ENCODE measurements around the gene TYROBP. TPM values are rescaled to one million over a fixed set of nuclear protein-coding genes. Genes with fewer than 3 reads are reported as not detected.

TYROBP gene
- total and polyA plus RNA-seq, 4 donors: 26.8 to 89.6 (median 40.7) TPM

GRCh38 chr19:35929876-35930275 is 21.8 kb upstream of the TYROBP start:
- no peak for TF ChIP-seq NR2F2 (IDR thresholded peaks at IDR 0.05)
- DNase-seq (ENCODE audit: low spot score): no peak
- H3K4me3 ChIP-seq (ENCODE audit: low read depth in 1 of 3, low read length in 3 of 3): no peak overlapping the region
- H3K9me3 ChIP-seq (ENCODE audit: control insufficient read depth in 4 of 4, low read length in 3 of 4): peaks cover 0 to 4% (median 0%) of the 10 kb centered on the region in 4 donors
- peak overlapping the region; percentile 26 to 44 for H3K27ac ChIP-seq (ENCODE audit: low read depth in 1 of 2, low read length in 2 of 2)
- peaks cover 0 to 4% (median 0%) of the 10 kb centered on the region in 4 donors for H3K27me3 ChIP-seq (ENCODE audit: control insufficient read depth in 4 of 4, insufficient read depth in 4 of 4, low read length in 3 of 4)
- H3K4me1 ChIP-seq (ENCODE audit: control insufficient read depth in 4 of 4, insufficient read depth in 4 of 4, low read length in 3 of 4): peaks cover 0 to 4% (median 3%) of the 10 kb centered on the region in 4 donors
- no peaks in the 10 kb centered on the region for H3K36me3 ChIP-seq (ENCODE audit: control insufficient read depth in 4 of 4, insufficient read depth in 3 of 4, low read depth in 1 of 4, low read length in 3 of 4)
- 68% methylated on average over 2 of the region's 2 CpGs for WGBS
- no peak overlapping the region for H3K9ac ChIP-seq (ENCODE audit: low read depth in 1 of 2, low read length in 2 of 2)

GRCh38 chr19:35928507-35928906 is 20.4 kb upstream of the TYROBP start:
- TF ChIP-seq, protein P1, sequence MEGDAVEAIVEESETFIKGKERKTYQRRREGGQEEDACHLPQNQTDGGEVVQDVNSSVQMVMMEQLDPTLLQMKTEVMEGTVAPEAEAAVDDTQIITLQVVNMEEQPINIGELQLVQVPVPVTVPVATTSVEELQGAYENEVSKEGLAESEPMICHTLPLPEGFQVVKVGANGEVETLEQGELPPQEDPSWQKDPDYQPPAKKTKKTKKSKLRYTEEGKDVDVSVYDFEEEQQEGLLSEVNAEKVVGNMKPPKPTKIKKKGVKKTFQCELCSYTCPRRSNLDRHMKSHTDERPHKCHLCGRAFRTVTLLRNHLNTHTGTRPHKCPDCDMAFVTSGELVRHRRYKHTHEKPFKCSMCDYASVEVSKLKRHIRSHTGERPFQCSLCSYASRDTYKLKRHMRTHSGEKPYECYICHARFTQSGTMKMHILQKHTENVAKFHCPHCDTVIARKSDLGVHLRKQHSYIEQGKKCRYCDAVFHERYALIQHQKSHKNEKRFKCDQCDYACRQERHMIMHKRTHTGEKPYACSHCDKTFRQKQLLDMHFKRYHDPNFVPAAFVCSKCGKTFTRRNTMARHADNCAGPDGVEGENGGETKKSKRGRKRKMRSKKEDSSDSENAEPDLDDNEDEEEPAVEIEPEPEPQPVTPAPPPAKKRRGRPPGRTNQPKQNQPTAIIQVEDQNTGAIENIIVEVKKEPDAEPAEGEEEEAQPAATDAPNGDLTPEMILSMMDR (IDR thresholded peaks at IDR 0.05; ENCODE audit: low read depth, low read length, missing input control): no peak
- no peak for TF ChIP-seq SP1 (IDR thresholded peaks at IDR 0.05)
- whole genome bisulfite sequencing: 75% methylated on average over 5 of the region's 5 CpGs
- H3K27ac ChIP-seq (ENCODE audit: low read depth in 1 of 2, low read length in 2 of 2): no peak overlapping the region
- peaks cover 0 to 4% (median 3%) of the 10 kb centered on the region in 4 donors for H3K4me1 ChIP-seq (ENCODE audit: control insufficient read depth in 4 of 4, insufficient read depth in 4 of 4, low read length in 3 of 4)
- no peaks in the 10 kb centered on the region for H3K36me3 ChIP-seq (ENCODE audit: control insufficient read depth in 4 of 4, insufficient read depth in 3 of 4, low read depth in 1 of 4, low read length in 3 of 4)
- no peak overlapping the region for H3K9ac ChIP-seq (ENCODE audit: low read depth in 1 of 2, low read length in 2 of 2)
- no peak overlapping the region for H3K4me3 ChIP-seq (ENCODE audit: low read depth in 1 of 3, low read length in 3 of 3)
- peaks cover 0 to 4% (median 0%) of the 10 kb centered on the region in 4 donors for H3K9me3 ChIP-seq (ENCODE audit: control insufficient read depth in 4 of 4, low read length in 3 of 4)
- DNase-seq (ENCODE audit: low spot score): no peak
- peaks cover 0 to 4% (median 0%) of the 10 kb centered on the region in 4 donors for H3K27me3 ChIP-seq (ENCODE audit: control insufficient read depth in 4 of 4, insufficient read depth in 4 of 4, low read length in 3 of 4)

DNA sequence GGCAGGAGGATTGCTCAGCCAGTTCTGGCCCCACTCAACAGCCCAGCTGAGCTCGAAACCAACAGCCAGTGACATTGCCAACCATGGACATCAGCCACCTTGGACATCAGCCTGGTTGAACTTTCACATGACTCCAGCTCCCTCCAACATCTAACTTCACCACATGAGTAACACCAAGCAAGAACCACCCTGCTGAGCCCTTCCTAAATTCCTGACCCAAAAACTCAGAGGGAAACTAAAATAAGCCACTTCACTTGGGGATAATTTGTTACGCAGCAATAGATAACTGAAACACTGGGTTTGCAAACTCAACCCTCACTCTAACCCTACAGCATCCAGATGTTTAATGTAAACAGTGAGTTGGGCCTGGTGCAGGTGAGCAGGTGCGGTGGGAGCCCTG is 17.4 kb upstream of the TYROBP start:
- Histone ChIP-seq H3K4me3 (ENCODE audit: low read depth in 1 of 3, low read length in 3 of 3) (no peak overlapping the region), H3K36me3 (ENCODE audit: control insufficient read depth in 4 of 4, insufficient read depth in 3 of 4, low read depth in 1 of 4, low read length in 3 of 4) (no peaks in the 10 kb centered on the region), H3K27me3 (ENCODE audit: control insufficient read depth in 4 of 4, insufficient read depth in 4 of 4, low read length in 3 of 4) (peaks cover 0 to 4% (median 0%) of the 10 kb centered on the region in 4 donors), H3K9me3 (ENCODE audit: control insufficient read depth in 4 of 4, low read length in 3 of 4) (peaks cover 0 to 4% (median 0%) of the 10 kb centered on the region in 4 donors), H3K9ac (ENCODE audit: low read depth in 1 of 2, low read length in 2 of 2) (no peak overlapping the region), H3K27ac (ENCODE audit: low read depth in 1 of 2, low read length in 2 of 2) (no peak overlapping the region), H3K4me1 (ENCODE audit: control insufficient read depth in 4 of 4, insufficient read depth in 4 of 4, low read length in 3 of 4) (no peaks in the 10 kb centered on the region)
- WGBS: 89% methylated on average over 3 of the region's 3 CpGs
- TF ChIP-seq MAX (IDR thresholded peaks at IDR 0.05): no peak
- no peak for DNase-seq (ENCODE audit: low spot score)

DNA sequence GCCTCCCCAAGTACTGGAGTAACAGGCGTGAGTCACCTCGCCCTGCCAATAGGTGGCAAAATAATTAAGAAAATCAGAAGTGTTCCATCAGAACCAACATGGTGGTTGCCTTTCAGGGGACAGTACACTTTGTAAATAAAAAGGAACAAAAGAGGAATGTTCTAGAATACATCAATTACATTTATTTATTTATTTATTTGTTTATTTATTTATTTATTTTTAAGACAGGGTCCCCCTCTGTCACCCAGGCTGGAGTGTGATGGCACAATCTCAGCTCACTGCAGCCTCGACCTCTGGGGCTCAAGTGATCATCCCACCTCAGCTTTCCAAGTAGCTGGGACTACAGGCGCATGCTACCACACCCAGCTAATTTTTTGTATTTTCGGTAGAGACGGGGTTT is 12.9 kb upstream of the TYROBP start:
- WGBS: 86% methylated on average over 6 of the region's 6 CpGs
- Histone ChIP-seq H3K27ac (ENCODE audit: low read depth in 1 of 2, low read length in 2 of 2) (no peak overlapping the region), H3K9me3 (ENCODE audit: control insufficient read depth in 4 of 4, low read length in 3 of 4) (peaks cover 0 to 4% (median 0%) of the 10 kb centered on the region in 4 donors), H3K27me3 (ENCODE audit: control insufficient read depth in 4 of 4, insufficient read depth in 4 of 4, low read length in 3 of 4) (no peaks in the 10 kb centered on the region), H3K4me1 (ENCODE audit: control insufficient read depth in 4 of 4, insufficient read depth in 4 of 4, low read length in 3 of 4) (no peaks in the 10 kb centered on the region), H3K36me3 (ENCODE audit: control insufficient read depth in 4 of 4, insufficient read depth in 3 of 4, low read depth in 1 of 4, low read length in 3 of 4) (no peaks in the 10 kb centered on the region), H3K9ac (ENCODE audit: low read depth in 1 of 2, low read length in 2 of 2) (no peak overlapping the region), H3K4me3 (ENCODE audit: low read depth in 1 of 3, low read length in 3 of 3) (no peak overlapping the region)
- DNase-seq (ENCODE audit: low spot score): no peak
- TF ChIP-seq FOXA1 (IDR thresholded peaks at IDR 0.05): no peak
- TF ChIP-seq HNF4G (IDR thresholded peaks at IDR 0.05): no peak
- no peak for TF ChIP-seq YY1 (IDR thresholded peaks at IDR 0.05)
- TF ChIP-seq HNF4A (conservative IDR thresholded peaks at IDR 0.05): no peak
- no peak for TF ChIP-seq JUND (IDR thresholded peaks at IDR 0.05)
- TF ChIP-seq FOXA2 (IDR thresholded peaks at IDR 0.05): no peak
- TF ChIP-seq RAD21 (IDR thresholded peaks at IDR 0.05): no peak
- TF ChIP-seq MAX (IDR thresholded peaks at IDR 0.05): no peak
- TF ChIP-seq, protein P2, sequence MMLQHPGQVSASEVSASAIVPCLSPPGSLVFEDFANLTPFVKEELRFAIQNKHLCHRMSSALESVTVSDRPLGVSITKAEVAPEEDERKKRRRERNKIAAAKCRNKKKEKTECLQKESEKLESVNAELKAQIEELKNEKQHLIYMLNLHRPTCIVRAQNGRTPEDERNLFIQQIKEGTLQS (IDR thresholded peaks at IDR 0.05): no peak
- TF ChIP-seq REST (IDR thresholded peaks at IDR 0.05): no peak
- TF ChIP-seq, protein P1 (IDR thresholded peaks at IDR 0.05; ENCODE audit: low read depth, low read length, missing input control): no peak
- TF ChIP-seq GABPA (IDR thresholded peaks at IDR 0.05 in 1 of 2, conservative IDR thresholded peaks at IDR 0.05 in 1 of 2): no peak
- TF ChIP-seq TAF1 (conservative IDR thresholded peaks at IDR 0.05): no peak
- TF ChIP-seq EGR1 (IDR thresholded peaks at IDR 0.05; ENCODE audit: low read depth in 2 of 2): no peak
